AG09309 (cell line): ENCODE results near the gene IL1B.

Source experiments
- DNase-seq: peaks from one replicate; pipeline ENCODE4 v3.0.0-alpha.2; 2010; ENCODE audit warnings: low read depth
- H3K4me3 ChIP-seq: 2 replicates; pipeline ENCODE4 v1.5.1; 2011; ENCODE audit warnings: mild to moderate bottlenecking, low read depth, low read length, moderate library complexity; ENCODE audit not compliant: control insufficient read depth
- TF ChIP-seq, protein P1 (sequence below): IDR thresholded peaks from 2 replicates; pipeline ENCODE4 v1.5.1; 2011; ENCODE audit warnings: mild to moderate bottlenecking, low read depth, low read length, inconsistent platforms; ENCODE audit not compliant: insufficient read depth, control insufficient read depth; ENCODE audit errors: missing control alignments

Gene IL1B

GRCh38 chr2:112784199-112785189, 52.1 kb downstream of the IL1B start, which contains the start of gene IL1A:
TSS of gene IL1A (minus strand) at chr2:112784493. CDS start at chr2:112783770, 723 bp downstream.
- DNase-seq: peak; percentile 16
- TF ChIP-seq, protein P1, sequence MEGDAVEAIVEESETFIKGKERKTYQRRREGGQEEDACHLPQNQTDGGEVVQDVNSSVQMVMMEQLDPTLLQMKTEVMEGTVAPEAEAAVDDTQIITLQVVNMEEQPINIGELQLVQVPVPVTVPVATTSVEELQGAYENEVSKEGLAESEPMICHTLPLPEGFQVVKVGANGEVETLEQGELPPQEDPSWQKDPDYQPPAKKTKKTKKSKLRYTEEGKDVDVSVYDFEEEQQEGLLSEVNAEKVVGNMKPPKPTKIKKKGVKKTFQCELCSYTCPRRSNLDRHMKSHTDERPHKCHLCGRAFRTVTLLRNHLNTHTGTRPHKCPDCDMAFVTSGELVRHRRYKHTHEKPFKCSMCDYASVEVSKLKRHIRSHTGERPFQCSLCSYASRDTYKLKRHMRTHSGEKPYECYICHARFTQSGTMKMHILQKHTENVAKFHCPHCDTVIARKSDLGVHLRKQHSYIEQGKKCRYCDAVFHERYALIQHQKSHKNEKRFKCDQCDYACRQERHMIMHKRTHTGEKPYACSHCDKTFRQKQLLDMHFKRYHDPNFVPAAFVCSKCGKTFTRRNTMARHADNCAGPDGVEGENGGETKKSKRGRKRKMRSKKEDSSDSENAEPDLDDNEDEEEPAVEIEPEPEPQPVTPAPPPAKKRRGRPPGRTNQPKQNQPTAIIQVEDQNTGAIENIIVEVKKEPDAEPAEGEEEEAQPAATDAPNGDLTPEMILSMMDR: no peak
- H3K4me3 ChIP-seq: no peak within 1 kb of the TSS

DNA sequence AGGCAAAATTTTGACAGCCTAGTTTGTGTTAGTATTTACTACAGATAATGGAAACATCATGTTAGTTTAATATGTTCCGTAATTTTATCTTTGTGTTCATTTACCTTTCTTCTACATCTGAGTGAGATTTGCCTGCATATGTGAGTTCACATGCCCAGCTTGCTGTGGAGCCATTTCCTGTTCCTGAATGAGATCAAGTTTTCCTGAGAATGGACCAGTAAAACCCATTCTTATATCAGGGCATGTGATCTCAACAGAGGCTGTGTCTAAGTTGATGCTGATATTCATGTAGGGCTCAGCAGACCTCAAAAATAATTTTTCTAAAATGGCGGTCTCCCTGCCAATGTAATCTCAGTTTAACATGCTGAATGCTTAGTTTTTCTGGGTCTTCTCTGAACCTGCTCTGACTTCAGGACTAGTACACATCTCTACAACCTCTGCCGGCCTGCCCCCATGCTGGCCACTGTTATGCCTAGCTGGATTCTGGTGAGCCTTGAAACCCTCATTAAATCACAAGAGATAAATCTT, 53.3 kb downstream of the IL1B start:
- H3K4me3 ChIP-seq: no peak overlapping the region
- TF ChIP-seq, protein P1: no peak
- DNase-seq: no peak

- TF ChIP-seq, protein P1: no peak
- DNase-seq: no peak
- H3K4me3 ChIP-seq: no peak overlapping the region
Measured at GRCh38 chr2:112782234-112782799, 54.3 kb downstream of the IL1B start.
